IMR-90 (cell line): ENCODE results near the gene OPRL1. TPM values are rescaled to one million over a fixed set of nuclear protein-coding genes. Genes with fewer than 3 reads are reported as not detected.

Experiments
- ATAC-seq: fragments of 200-7000 bp; cut with Tn5 transposase; 2 replicates; pipeline ENCODE4 v1.9.1; 2020; ENCODE audit warnings: low read depth, mild to moderate bottlenecking, moderate library complexity
- BruUV-seq: library from RNA; stranded (reverse); fragments of 400-500 nt; replicated peaks from 2 replicates; lab custom pipeline; 2021; lab: Mats Ljungman, UMichigan
- CTCF ChIA-PET: fragments of 300-600 bp; formaldehyde crosslinking; extraction: SDS; loops from one replicate; lab custom pipeline; 2021; ENCODE audit warnings: antibody characterized with exemption; lab: Yijun Ruan, JAX
- POLR2A ChIA-PET: fragments of 300-600 bp; sonication (Branson Sonifier 250); formaldehyde crosslinking; loops from one replicate; lab custom pipeline; 2022; ENCODE audit warnings: antibody characterized with exemption; ENCODE audit not compliant: unreplicated experiment; lab: Charles Lee
- DNase-seq: peaks from one replicate; pipeline ENCODE4 v3.0.0; 2013
- H2AFZ ChIP-seq: replicated peaks from 2 replicates; pipeline ENCODE3; 2013; ENCODE audit warnings: low read length, mild to moderate bottlenecking; ENCODE audit not compliant: poor library complexity
- H2AK5ac ChIP-seq: 2 replicates; pipeline ENCODE4 v1.6.1; 2013; ENCODE audit warnings: low read depth, low read length, inconsistent platforms
- H2AK9ac ChIP-seq: replicated peaks from 2 replicates; pipeline ENCODE3; 2013; ENCODE audit warnings: mild to moderate bottlenecking, low read depth, low read length, moderate library complexity; ENCODE audit not compliant: poor library complexity
- H2BK120ac ChIP-seq: 2 replicates; pipeline ENCODE4 v1.6.1; 2013; ENCODE audit warnings: low read depth, low read length, inconsistent platforms
- H2BK15ac ChIP-seq: 3 replicates; pipeline ENCODE4 v1.6.1; 2013; ENCODE audit warnings: low read depth, low read length, inconsistent platforms
- H2BK20ac ChIP-seq: 2 replicates; pipeline ENCODE4 v1.6.1; 2013; ENCODE audit warnings: low read depth, mild to moderate bottlenecking, inconsistent platforms, low read length, moderate library complexity
- H2BK5ac ChIP-seq: 2 replicates; pipeline ENCODE4 v1.6.1; 2013; ENCODE audit warnings: mild to moderate bottlenecking, low read depth, low read length, inconsistent platforms; ENCODE audit not compliant: poor library complexity, severe bottlenecking
- H3K14ac ChIP-seq: replicated peaks from 2 replicates; pipeline ENCODE4 v1.6.1; 2013; ENCODE audit warnings: low read depth, low read length, inconsistent platforms
- H3K18ac ChIP-seq: 2 replicates; pipeline ENCODE4 v1.6.1; 2013; ENCODE audit warnings: low read depth, low read length, control low read depth
- H3K23ac ChIP-seq: 2 replicates; pipeline ENCODE4 v1.6.1; 2013; ENCODE audit warnings: low read depth, low read length, inconsistent platforms
- H3K27ac ChIP-seq: 2 replicates; pipeline ENCODE4 v1.5.1; 2013; ENCODE audit warnings: mild to moderate bottlenecking, control low read depth, low read length; ENCODE audit not compliant: insufficient read depth
- H3K27me3 ChIP-seq: 2 replicates; pipeline ENCODE4 v1.6.1; 2013; ENCODE audit warnings: low read length; ENCODE audit not compliant: control insufficient read depth, insufficient read depth
- H3K36me3 ChIP-seq: 2 replicates; pipeline ENCODE4 v1.6.1; 2013; ENCODE audit warnings: low read length, mixed read lengths; ENCODE audit not compliant: control insufficient read depth, insufficient read depth
- H3K4ac ChIP-seq: 2 replicates; pipeline ENCODE4 v1.6.1; 2013; ENCODE audit warnings: low read depth, low read length, inconsistent platforms
- H3K4me1 ChIP-seq: 2 replicates; pipeline ENCODE4 v1.6.1; 2013; ENCODE audit warnings: low read length, mixed read lengths; ENCODE audit not compliant: control insufficient read depth, insufficient read depth
- H3K4me2 ChIP-seq: 2 replicates; pipeline ENCODE4 v1.6.1; 2013; ENCODE audit warnings: low read depth, mild to moderate bottlenecking, control low read depth, low read length, moderate library complexity
- H3K4me3 ChIP-seq: 2 replicates; pipeline ENCODE4 v1.5.1; 2013; ENCODE audit warnings: low read depth, mild to moderate bottlenecking, control low read depth, low read length, moderate library complexity; ENCODE audit not compliant: insufficient read depth
- H3K56ac ChIP-seq: 2 replicates; pipeline ENCODE4 v1.6.1; 2013; ENCODE audit warnings: low read length, inconsistent platforms; ENCODE audit not compliant: insufficient read depth; ENCODE audit errors: extremely low read depth
- H3K79me1 ChIP-seq, 2 experiments: 2 replicates each; pipeline ENCODE4 v1.6.1; 2013; ENCODE audit warnings: low read length in 2 of 2, inconsistent platforms in 1 of 2, low read depth in 1 of 2
- H3K9ac ChIP-seq: 2 replicates; pipeline ENCODE4 v1.6.1; 2013; ENCODE audit warnings: low read depth, low read length, control low read depth
- H3K9me1 ChIP-seq: 2 replicates; pipeline ENCODE4 v1.6.1; 2013; ENCODE audit warnings: low read length, inconsistent platforms; ENCODE audit not compliant: insufficient read depth
- H3K9me3 ChIP-seq: 2 replicates; pipeline ENCODE4 v1.6.1; 2013; ENCODE audit warnings: low read length; ENCODE audit not compliant: control insufficient read depth, insufficient read depth
- H4K20me1 ChIP-seq: 2 replicates; pipeline ENCODE4 v1.6.1; 2013; ENCODE audit warnings: low read length, inconsistent platforms; ENCODE audit not compliant: insufficient read depth
- H4K5ac ChIP-seq: 2 replicates; pipeline ENCODE4 v1.6.1; 2013; ENCODE audit warnings: mild to moderate bottlenecking, low read depth, low read length, control low read depth
- H4K8ac ChIP-seq, 2 experiments: 2 replicates each; pipeline ENCODE4 v1.6.1; 2013; ENCODE audit warnings: low read depth in 2 of 2, low read length in 2 of 2, control low read depth in 1 of 2, inconsistent platforms in 1 of 2
- H4K91ac ChIP-seq: 2 replicates; pipeline ENCODE4 v1.6.1; 2013; ENCODE audit warnings: low read depth, low read length, inconsistent platforms; ENCODE audit not compliant: insufficient read depth
- MAFK ChIP-seq: IDR thresholded peaks from 2 replicates; pipeline ENCODE4 v1.6.1; 2012; ENCODE audit warnings: low read depth, low read length, improper control_type of control experiment
- MAZ ChIP-seq: IDR thresholded peaks from 2 replicates; pipeline ENCODE4 v1.6.1; 2012; ENCODE audit warnings: low read depth, mild to moderate bottlenecking, low read length, improper control_type of control experiment, moderate library complexity, borderline replicate concordance
- SMC3 ChIP-seq: fragments of 150-350 bp; IDR thresholded peaks from 2 replicates; pipeline ENCODE4 v1.6.1; 2016; ENCODE audit warnings: low read depth, mild to moderate bottlenecking, antibody characterized with exemption, low read length, moderate library complexity
- WGBS, 2 experiments: methylation state at CpG; one replicate each; pipeline versions ENCODE4 v1.1.5 to v1.1.7; 2013; ENCODE audit warnings: missing lambda C conversion rate in 2 of 2; ENCODE audit not compliant: insufficient read length in 1 of 2; ENCODE audit errors: extremely low coverage in 2 of 2; 5-methylcytosine and 5-hydroxymethylcytosine counted together
- dilution Hi-C: fragments of 300-500 bp; cut with HindIII; formaldehyde crosslinking; loops from one replicate; pipeline ENCODE4 v1.14.3; 2018; ENCODE audit warnings: low sequenced_read_pairs; ENCODE audit not compliant: unreplicated experiment
- in situ Hi-C: fragments of 300-500 bp; cut with MboI; formaldehyde crosslinking; loops from 3 replicates; pipeline ENCODE4 v1.14.3; 2019; ENCODE audit warnings: low sequenced_read_pairs, inconsistent platforms, mixed read lengths
- intact Hi-C: fragments of 100-400 bp; cut with micrococcal nuclease; formaldehyde crosslinking; loops from 2 replicates; pipeline ENCODE4 v1.10.0; 2022
- polyA plus RNA-seq, 3 experiments: library from polyadenylated mRNA; depleted of rRNA; stranded (reverse); fragments of >200 nt; gene quantifications; 2 replicates each; pipeline ENCODE4 v1.2.3, GENCODE V29; 2012; ENCODE audit warnings: low replicate concordance in 1 of 3
- total RNA-seq: library from RNA; depleted of rRNA; stranded (reverse); fragments of >200 nt; gene quantifications from 2 replicates; pipeline ENCODE4 v1.2.3, GENCODE V29; 2012
- TF ChIP-seq, protein P1 (sequence below): fragments of 150-350 bp; IDR thresholded peaks from 2 replicates; pipeline ENCODE4 v1.6.1; 2017; ENCODE audit warnings: mild to moderate bottlenecking, antibody characterized with exemption, low read length, low read depth
- TF ChIP-seq, protein P2 (sequence below): conservative IDR thresholded peaks from 2 replicates; pipeline ENCODE4 v1.5.1; 2012; ENCODE audit warnings: mild to moderate bottlenecking, low read depth, low read length, improper control_type of control experiment

The OPRL1 gene
- total and polyA plus RNA-seq, 2 of the 4 experiments (the other 2 are of a cell fraction): 0.36 to 1.2 TPM

DNA sequence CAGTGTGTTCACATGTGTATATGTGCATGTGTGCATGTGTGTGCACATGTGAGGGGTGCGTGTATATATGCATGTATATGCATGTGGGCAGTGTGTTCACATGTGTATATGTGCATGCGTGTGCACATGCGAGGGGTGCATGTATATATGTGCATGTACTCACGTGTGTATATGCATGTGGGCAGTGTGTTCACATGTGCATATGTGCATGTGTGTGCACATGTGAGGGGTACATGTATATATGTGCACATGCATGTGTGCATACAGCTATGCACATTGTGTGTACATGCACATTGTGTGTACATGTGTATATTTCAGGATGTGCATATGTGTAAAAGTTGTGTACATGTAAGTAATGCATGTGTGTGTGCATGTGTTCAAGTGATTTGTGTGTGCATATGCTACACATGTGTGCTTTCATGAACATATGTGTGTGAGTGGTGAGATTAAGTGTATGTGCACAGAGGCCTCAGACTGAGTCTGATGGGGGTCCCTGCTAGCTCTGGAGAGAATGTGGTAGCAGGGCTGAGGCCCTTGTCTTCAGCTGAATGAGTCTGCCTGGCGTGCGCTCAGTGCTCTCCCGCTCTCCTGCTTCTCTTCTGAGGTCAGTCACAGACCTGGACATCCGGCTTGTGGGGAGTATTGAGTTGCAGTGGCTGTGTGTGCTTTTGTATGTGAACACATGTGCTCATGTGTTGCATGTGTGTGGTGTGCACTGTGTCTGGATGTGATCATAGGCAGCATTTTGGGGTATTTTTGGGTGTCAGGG lies 64.4 kb downstream of the OPRL1 start:
- no TSS peak for BruUV-seq
- Histone ChIP-seq H3K56ac (no peak overlapping the region), H2BK120ac (no peak overlapping the region), H2BK5ac (no peak overlapping the region), H4K5ac (no peak overlapping the region), H3K4me3 (no peak overlapping the region), H4K20me1 (no peaks in the 10 kb centered on the region), H3K9ac (no peak overlapping the region), H3K4ac (no peak overlapping the region), H3K9me3 (peaks cover 11% of the 10 kb centered on the region), H3K9me1 (no peaks in the 10 kb centered on the region), H3K18ac (no peak overlapping the region), H3K36me3 (no peaks in the 10 kb centered on the region), H2AFZ (no peak overlapping the region), H3K27ac (no peak overlapping the region), H3K4me1 (no peaks in the 10 kb centered on the region), H3K23ac (no peak overlapping the region), H3K4me2 (no peak overlapping the region), H2BK20ac (no peak overlapping the region), H4K91ac (no peak overlapping the region), H2AK5ac (no peak overlapping the region), H4K8ac (no peak overlapping the region), H2AK9ac (no peak overlapping the region), H3K27me3 (peaks cover 22% of the 10 kb centered on the region), H3K79me1 (no peaks in the 10 kb centered on the region), H3K14ac (no peak overlapping the region), H2BK15ac (no peak overlapping the region)
- dilution Hi-C loops: no loop called here
- WGBS, 2 experiments: 63% methylated on average over 2 of the region's 8 CpGs; no CpG with 5 or more reads in 1 of the 2 experiments
- TF ChIP-seq MAZ: no peak
- TF ChIP-seq, protein P1, sequence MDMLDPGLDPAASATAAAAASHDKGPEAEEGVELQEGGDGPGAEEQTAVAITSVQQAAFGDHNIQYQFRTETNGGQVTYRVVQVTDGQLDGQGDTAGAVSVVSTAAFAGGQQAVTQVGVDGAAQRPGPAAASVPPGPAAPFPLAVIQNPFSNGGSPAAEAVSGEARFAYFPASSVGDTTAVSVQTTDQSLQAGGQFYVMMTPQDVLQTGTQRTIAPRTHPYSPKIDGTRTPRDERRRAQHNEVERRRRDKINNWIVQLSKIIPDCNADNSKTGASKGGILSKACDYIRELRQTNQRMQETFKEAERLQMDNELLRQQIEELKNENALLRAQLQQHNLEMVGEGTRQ: no peak
- no peak for TF ChIP-seq MAFK
- no peak for TF ChIP-seq SMC3
- TF ChIP-seq, protein P2, sequence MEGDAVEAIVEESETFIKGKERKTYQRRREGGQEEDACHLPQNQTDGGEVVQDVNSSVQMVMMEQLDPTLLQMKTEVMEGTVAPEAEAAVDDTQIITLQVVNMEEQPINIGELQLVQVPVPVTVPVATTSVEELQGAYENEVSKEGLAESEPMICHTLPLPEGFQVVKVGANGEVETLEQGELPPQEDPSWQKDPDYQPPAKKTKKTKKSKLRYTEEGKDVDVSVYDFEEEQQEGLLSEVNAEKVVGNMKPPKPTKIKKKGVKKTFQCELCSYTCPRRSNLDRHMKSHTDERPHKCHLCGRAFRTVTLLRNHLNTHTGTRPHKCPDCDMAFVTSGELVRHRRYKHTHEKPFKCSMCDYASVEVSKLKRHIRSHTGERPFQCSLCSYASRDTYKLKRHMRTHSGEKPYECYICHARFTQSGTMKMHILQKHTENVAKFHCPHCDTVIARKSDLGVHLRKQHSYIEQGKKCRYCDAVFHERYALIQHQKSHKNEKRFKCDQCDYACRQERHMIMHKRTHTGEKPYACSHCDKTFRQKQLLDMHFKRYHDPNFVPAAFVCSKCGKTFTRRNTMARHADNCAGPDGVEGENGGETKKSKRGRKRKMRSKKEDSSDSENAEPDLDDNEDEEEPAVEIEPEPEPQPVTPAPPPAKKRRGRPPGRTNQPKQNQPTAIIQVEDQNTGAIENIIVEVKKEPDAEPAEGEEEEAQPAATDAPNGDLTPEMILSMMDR: no peak
- DNase-seq (no peak), ATAC-seq (no peak)
- CTCF ChIA-PET: no interaction called here
- in situ Hi-C loops: no loop called here
- intact Hi-C loops: no loop called here
- POLR2A ChIA-PET: no interaction called here
